Tibial artery (tissue), 4 donors: ENCODE data around the gene PAQR6.

Experiments used
- DNase-seq, 2 donors: peaks; one replicate each; pipeline ENCODE4 v3.0.0-alpha.2; 2019
- H3K27ac ChIP-seq, 2 donors: fragments of 200-600 bp; sonication (generic) in 1 of 2; 1 replicate in 1 of 2; 2 replicates in 1 of 2; pipeline ENCODE4 v1.5.1; 2018 to 2019; ENCODE audit warnings: mild to moderate bottlenecking in 1 of 2
- H3K27me3 ChIP-seq, 2 donors: fragments of 200-600 bp; sonication (generic) in 1 of 2; one replicate each; pipeline versions ENCODE4 v1.5.1 to v1.6.0; 2016 to 2019
- H3K36me3 ChIP-seq, 3 donors: fragments of 200-600 bp; sonication (generic) in 2 of 3; one replicate each; pipeline ENCODE4 v1.5.1; 2016 to 2019; ENCODE audit warnings: mild to moderate bottlenecking in 2 of 3
- H3K4me1 ChIP-seq, 4 donors: fragments of 200-600 bp; sonication (generic) in 2 of 4; 1 replicate in 3 of 4; 2 replicates in 1 of 4; pipeline ENCODE4 v1.5.1; 2016 to 2019
- H3K4me3 ChIP-seq, 2 donors: fragments of 200-600 bp; sonication (generic) in 1 of 2; 1 replicate in 1 of 2; 2 replicates in 1 of 2; pipeline ENCODE4 v1.5.1; 2018 to 2019; ENCODE audit warnings: mild to moderate bottlenecking in 2 of 2
- H3K9me3 ChIP-seq, 3 donors: fragments of 200-600 bp; sonication (generic) in 1 of 3; one replicate each; pipeline ENCODE4 v1.5.1; 2016 to 2019
- CTCF ChIP-seq, 2 experiments: fragments of 200-600 bp in 1 of 2; fragments of 450-650 bp in 1 of 2; IDR thresholded peaks; one replicate each; pipeline ENCODE4 v1.5.1; 2017 to 2019; ENCODE audit warnings: antibody characterized with exemption in 2 of 2, mild to moderate bottlenecking in 1 of 2, moderate library complexity in 1 of 2
- intact Hi-C: fragments of 100-400 bp; cut with DNase I; formaldehyde crosslinking; loops from one replicate; pipeline ENCODE4 v1.15.0; 2023; ENCODE audit warnings: low total_unique reads

PAQR6 gene

GRCh38 chr1:156204686-156205085 is 43.2 kb downstream of the PAQR6 start:
- Histone ChIP-seq H3K36me3 (peaks cover 18 to 92% (median 23%) of the 10 kb centered on the region in 3 donors), H3K27ac (no peak overlapping the region)

GRCh38 chr1:156203331-156203730 is 44.5 kb downstream of the PAQR6 start:
- no peak for TF ChIP-seq CTCF (IDR thresholded peaks at IDR 0.05)
- Histone ChIP-seq H3K9me3 (no peaks in the 10 kb centered on the region), H3K27ac (no peak overlapping the region), H3K36me3 (peaks cover 11 to 82% (median 24%) of the 10 kb centered on the region in 3 donors), H3K4me3 (no peak overlapping the region), H3K27me3 (no peaks in the 10 kb centered on the region), H3K4me1 (peaks cover 0 to 4% (median 2%) of the 10 kb centered on the region in 4 donors)
- intact Hi-C loops = no loop called here
- no peak for DNase-seq

More at GRCh38 chr1:156204686-156205085, 43.2 kb downstream of the PAQR6 start:
- Histone ChIP-seq H3K4me1 (peaks cover 0 to 4% (median 2%) of the 10 kb centered on the region in 4 donors), H3K27me3 (no peaks in the 10 kb centered on the region), H3K4me3 (no peak overlapping the region), H3K9me3 (no peaks in the 10 kb centered on the region)
- DNase-seq = no peak
- intact Hi-C loops = no loop called here
- no peak for TF ChIP-seq CTCF (IDR thresholded peaks at IDR 0.05)

GRCh38 chr1:156200044-156200443 is 47.8 kb downstream of the PAQR6 start:
- Histone ChIP-seq H3K9me3 (no peaks in the 10 kb centered on the region), H3K27ac (no peak overlapping the region), H3K4me1 (peaks cover 0 to 24% (median 8%) of the 10 kb centered on the region in 4 donors), H3K27me3 (no peaks in the 10 kb centered on the region), H3K36me3 (peaks cover 6 to 65% (median 21%) of the 10 kb centered on the region in 3 donors), H3K4me3 (no peak overlapping the region)
- DNase-seq = peak in 1 of 2 donors; percentile 46
- intact Hi-C loops = no loop called here
- no peak for TF ChIP-seq CTCF (IDR thresholded peaks at IDR 0.05)

- intact Hi-C loops = no loop called here
- H3K9me3 ChIP-seq = no peaks in the 10 kb centered on the region
- peak in 1 of 2 donors; percentile 20 for DNase-seq
- H3K4me3 ChIP-seq = no peak overlapping the region
- TF ChIP-seq CTCF (IDR thresholded peaks at IDR 0.05) = no peak
- peaks cover 6 to 55% (median 21%) of the 10 kb centered on the region in 3 donors for H3K36me3 ChIP-seq
- peaks cover 0 to 32% (median 14%) of the 10 kb centered on the region in 4 donors for H3K4me1 ChIP-seq
- H3K27me3 ChIP-seq = no peaks in the 10 kb centered on the region
- H3K27ac ChIP-seq = no peak overlapping the region
Measured at GRCh38 chr1:156198831-156199349, 49.0 kb downstream of the PAQR6 start.

- Histone ChIP-seq H3K4me1 (peaks cover 0 to 32% (median 15%) of the 10 kb centered on the region in 4 donors), H3K27me3 (no peaks in the 10 kb centered on the region), H3K36me3 (peaks cover 6 to 34% (median 21%) of the 10 kb centered on the region in 3 donors), H3K4me3 (no peak overlapping the region), H3K27ac (no peak overlapping the region), H3K9me3 (no peaks in the 10 kb centered on the region)
- no peak for TF ChIP-seq CTCF (IDR thresholded peaks at IDR 0.05)
- no peak for DNase-seq
- intact Hi-C loops = no loop called here
Measured at GRCh38 chr1:156196445-156196844, 51.4 kb downstream of the PAQR6 start.
